HG03175 (cell line): ENCODE measurements around the gene PTGR1.
A peak's percentile ranks its signal among the peaks of the same experiment; 100 is the strongest.

Experiments
- ATAC-seq: cut with Tn5 transposase; IDR thresholded peaks from one replicate; pipeline ENCODE4 v1.9.1; 2021; ENCODE audit warnings: mild to moderate bottlenecking, moderate library complexity; ENCODE audit not compliant: unreplicated experiment

PTGR1 gene

DNA sequence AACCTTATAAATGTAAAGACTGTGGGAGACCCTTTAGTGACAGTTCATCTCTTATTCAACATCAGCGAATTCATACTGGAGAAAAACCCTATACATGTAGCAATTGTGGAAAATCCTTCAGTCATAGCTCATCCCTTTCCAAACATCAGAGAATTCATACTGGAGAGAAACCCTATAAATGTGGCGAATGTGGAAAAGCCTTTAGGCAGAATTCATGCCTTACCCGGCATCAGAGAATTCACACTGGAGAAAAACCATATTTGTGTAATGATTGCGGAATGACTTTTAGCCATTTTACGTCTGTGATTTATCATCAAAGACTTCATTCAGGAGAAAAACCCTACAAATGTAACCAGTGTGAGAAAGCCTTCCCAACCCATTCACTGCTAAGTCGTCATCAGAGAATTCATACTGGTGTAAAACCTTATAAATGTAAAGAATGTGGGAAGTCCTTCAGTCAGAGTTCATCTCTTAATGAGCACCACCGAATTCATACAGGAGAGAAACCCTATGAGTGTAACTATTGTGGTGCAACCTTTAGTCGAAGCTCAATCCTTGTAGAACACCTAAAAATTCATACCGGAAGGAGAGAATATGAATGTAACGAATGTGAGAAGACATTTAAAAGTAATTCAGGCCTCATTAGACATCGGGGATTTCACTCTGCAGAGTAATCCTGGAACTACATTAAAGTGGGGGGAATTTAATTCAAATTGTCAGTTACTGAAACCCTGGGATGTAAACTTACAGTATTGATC is 56.8 kb downstream of the PTGR1 start:
- ATAC-seq, result no peak

DNA sequence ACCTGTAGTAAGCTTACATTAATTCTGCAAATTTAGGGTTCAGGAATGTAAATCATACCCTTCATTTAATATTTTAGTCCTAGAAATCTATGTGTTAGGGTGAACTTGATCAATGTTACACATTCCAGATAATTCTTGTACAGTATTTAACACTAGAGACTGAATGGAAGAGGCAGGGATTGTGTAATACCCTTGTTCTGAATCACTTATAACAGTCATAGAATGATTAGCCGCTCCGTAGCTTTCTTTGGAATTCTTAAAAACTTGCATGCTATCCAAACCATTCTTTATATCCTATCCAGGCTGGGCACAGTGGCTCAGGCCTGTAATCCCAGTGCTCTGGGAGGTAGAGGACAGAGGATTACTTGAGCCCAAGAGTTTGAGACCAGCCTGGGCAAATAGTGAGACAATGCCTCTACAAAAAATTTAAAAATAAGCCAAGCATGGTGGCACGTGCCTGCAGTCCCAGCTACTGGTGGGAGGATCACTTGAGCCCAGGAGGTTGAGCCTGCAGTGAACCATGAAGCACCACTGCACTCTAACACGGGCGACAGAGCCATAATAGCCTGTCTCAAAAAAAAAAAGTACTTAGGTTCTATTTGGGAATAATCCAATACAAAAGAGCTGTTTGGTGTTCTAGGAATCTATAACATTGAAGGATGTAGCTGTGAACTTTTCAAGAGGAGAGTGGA is 66.2 kb downstream of the PTGR1 start:
- no peak for ATAC-seq

DNA sequence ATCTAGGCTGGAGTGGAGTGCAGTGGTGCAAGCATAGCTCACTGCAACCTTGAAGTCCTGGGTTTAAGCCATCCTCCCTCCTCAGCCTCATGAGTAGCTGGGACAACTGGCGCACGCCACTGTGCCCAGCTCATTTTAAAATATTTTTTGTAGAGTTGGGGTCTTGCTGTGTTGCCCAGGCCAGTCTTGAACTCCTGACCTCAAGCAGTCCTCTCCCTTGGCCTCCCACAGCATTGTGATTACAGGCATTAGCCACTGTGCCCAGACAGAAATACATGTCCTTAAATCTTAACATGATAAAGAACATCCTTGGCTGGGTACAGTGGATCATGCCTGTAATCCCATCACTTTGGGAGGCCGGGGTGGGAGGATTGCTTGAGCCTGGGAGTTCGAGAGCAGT is 67.7 kb downstream of the PTGR1 start:
- no peak for ATAC-seq

DNA sequence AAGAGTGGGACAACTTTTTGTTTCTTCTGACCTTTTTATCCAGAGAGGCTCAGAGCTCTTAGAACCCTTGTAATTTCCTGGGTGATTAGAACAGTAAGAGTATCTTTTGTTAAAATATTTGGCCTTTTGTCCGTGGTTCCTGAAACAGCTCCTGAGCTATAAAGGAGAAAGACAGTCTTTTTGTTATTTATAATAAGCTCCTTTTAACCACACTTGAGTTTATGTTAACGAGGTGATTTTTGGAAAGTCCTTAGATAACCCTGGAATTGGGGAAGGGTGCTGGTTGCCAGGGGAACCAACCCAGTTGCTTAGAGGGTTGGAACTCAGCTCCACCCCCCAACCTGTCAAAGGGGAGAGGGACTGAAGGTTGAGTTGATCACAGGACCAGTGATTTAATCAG is 69.7 kb downstream of the PTGR1 start:
- ATAC-seq, result no peak

DNA sequence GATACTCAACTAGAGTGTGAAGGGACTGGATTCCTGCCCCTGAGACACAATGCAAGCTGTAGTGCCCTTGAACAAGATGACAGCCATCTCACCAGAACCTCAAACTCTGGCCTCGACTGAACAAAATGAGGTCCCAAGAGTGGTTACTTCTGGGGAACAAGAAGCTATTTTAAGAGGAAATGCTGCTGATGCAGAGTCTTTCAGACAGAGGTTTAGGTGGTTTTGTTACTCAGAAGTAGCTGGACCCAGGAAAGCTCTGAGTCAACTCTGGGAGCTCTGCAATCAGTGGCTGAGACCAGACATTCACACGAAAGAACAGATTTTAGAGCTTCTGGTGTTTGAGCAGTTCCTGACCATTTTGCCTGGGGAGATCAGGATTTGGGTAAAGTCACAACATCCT is 72.1 kb downstream of the PTGR1 start:
- no peak for ATAC-seq

DNA sequence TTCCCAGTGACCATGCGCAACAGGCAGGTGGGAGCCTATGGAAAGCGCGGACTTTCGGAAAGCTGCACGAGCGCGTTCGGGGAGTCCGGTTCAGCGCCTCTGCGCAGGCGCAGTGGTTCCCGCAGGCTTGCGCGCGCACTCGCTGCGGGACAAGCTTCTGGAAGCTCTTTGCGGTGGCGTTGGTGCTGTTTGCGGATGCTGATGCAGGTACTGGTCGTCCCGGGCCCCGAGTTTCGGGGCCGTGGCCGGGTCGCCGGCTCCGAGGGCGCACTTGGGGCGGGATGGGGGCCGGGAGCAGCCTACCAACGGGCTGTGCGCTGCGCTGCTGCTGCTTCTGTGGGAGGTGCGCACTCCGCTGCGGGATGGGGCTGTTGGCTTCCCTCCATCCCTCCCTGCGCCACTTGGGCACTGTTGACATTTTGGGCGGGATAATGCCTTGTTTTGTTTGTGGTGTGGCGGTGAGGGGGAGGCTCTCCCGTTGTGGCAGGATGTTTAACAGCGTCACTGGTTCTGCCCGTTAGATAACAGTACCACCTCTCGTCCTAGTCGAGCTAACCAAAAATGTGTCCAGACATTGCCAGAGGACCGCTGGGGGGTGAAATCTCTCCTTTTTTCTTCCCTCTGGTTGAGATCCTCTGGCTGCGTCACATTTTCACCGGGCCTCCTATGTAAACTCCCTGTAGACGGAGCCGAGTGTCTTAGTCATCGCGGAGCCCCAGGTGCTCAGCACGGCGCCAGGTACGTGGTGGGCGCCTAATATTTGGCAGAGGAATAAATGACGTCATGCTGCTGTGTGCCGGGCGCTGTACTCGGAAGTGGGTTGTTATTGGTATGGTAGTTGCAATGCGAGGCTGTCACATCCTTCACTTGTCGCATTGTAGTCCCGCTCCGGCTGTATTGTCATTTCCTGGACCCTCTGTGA is 74.1 kb downstream of the PTGR1 start, which contains the start of gene ZNF483:
Gene ZNF483, plus strand, starts transcription at position 124 of the 922 bp plus-strand sequence. CDS start 2,217 bp downstream, outside the sequence.
- peak; percentile 61 for ATAC-seq

DNA sequence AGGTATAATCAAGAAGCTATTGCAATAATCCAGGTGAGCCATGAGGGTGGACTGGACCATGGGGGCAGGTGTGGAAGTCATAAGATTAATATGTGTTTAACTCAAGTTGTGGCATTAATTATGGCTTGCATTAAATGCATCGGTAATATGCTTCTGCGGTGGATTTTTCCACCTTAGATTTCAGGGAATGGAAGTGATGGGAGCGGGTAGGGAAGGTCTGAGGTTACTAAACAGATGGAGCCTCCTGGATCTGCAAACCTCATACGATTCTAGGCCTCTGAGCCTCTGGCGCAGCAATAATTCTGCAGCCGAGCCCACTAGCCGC is 74.8 kb downstream of the PTGR1 start:
- no peak for ATAC-seq

DNA sequence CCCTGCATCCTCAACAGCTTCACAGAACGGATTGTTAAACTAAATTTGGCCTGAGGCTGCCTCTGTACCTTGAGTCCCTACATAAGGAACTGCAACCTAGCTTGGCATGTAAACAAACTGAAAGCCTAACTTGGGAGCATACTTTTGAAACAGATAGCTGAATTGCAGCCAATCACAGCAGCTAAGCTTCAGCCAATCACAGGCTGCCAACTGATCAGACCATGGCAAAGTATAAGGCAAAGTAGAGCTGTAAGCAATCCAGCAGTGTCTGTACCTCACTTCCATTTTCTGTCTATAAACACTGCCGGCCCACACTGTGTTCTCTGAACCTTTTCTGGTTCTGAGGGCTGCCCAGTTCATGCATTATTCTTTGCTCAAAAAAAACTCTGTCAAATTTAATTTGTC is 83.4 kb downstream of the PTGR1 start:
- ATAC-seq, result no peak

DNA sequence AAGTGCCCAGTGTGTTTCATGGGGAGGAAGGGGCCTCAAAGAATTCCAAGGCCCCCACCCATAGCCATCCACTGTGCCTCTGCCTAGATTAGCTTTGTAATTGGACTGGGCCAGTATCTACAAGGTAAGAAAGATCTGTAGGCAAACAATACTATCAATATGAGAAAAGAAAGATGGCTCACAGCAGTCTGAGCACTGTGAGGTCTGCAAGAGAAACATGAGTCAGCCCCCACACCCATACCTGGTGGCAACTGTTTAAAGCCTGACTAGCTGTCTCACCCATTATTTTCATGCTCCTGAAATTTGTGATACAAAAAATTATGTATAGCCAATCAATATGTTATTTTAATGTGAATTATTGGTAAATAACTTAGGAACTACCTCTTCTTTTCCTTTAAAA is 84.5 kb downstream of the PTGR1 start:
- ATAC-seq, result no peak
